Activated CD4-positive, CD25-positive, alpha-beta regulatory T cell treated with anti-CD3 and anti-CD28 coated beads, Interleukin-2, amount 50 U/mL, for 72 hours (primary cell): Measurements from ENCODE around the gene GFPT1.
"Not testable (repeated sequence)": the region's sequence is repeated elsewhere in the genome, so short reads cannot be mapped to it uniquely, and the experiment has no call there.

Experiments
- DNase-seq: peaks from one replicate; pipeline ENCODE4 v3.0.0; 2021

GFPT1 gene

DNA sequence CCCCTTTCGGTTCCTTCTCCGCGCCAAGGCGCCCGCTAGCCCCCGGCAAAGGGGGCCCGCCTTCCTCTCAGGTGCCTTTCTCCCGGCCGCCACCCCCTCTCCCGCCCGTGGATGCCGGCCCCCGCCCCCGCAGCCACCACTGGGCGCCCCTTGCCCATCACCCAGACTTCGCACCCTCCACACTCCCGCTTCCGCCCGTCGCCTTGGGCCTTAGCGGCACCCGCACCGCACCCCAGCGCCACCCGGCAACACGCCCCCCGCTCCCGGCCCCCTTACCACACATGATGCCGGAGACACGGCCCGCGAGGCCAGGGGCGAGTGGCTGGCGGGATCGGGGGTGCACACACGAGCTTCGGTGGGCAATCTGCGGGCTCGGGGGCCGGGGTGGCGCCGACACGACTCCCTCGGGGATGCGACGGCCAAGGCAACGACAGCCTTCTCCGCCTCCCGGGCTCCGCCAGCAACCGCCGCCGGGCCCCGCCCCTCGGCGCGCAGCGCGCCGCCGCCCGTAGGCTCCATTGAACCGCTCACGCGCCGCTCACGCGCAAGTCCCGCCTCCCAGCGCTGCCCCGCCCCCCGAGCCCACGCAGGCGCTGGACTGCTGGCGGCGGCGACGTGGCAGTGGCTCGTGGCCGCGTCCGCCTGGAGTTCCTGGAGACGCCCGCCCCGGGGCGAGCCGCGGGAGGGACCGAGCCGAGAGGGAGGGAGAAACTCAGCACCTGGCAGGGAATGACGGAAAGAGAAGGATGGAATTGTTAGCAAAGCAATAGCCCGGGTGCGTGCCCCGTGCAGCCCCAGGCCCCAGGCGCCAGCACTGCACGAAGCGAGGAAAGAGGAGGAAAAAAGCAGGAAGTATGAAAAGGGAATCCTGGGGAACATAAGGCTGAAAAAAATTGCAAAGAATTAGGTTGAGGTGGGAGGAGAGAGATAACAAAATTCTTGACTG, at the start of gene GFPT1:
TSS of gene GFPT1 (minus strand) at position 439 of the 946 bp plus-strand sequence. CDS start at position 283, 156 bp downstream.
- DNase-seq, result peak; percentile 97

DNA sequence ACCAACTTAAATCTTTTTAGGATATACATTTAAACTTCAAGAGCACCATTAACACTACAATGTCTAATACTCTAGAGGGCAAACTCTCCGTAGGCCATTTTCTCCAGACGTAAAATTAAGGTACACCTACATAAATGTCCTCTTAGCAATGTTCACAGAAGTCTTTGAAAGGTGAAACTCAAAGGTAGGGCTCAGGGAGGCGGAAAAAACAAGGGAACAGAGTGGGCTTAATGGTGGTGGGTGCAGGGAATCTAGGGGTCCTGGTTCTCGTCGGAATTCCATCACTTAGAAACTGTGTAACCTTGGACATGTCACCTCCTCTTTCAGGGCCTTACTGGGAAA, 49.5 kb upstream of the GFPT1 start:
- no peak for DNase-seq

DNA sequence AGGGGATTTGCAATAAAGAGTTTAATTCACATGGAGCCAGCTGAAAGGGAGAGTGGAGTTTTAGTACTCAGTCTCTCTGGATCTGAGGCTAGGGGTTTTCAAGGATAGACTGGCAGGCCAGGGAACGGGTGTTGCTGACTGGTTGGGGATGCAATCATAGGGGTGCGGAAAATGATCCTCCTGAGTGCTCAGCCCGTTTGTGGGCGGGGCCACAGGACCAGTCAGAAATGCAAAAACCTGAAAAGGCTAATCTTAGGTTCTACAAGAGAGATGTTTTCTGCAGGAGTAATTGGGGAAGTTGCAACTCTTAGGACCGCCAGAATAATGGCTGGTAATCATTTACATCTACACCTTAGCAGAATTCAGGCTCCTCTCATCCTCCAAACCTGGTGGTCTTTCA, 47.7 kb upstream of the GFPT1 start:
- no peak for DNase-seq

- no peak for DNase-seq
These were observed 42.6 kb upstream of the GFPT1 start for GRCh38 chr2:69429491-69430183.

GRCh38 chr2:69428981-69429380, 42.0 kb upstream of the GFPT1 start:
- no peak for DNase-seq

DNA sequence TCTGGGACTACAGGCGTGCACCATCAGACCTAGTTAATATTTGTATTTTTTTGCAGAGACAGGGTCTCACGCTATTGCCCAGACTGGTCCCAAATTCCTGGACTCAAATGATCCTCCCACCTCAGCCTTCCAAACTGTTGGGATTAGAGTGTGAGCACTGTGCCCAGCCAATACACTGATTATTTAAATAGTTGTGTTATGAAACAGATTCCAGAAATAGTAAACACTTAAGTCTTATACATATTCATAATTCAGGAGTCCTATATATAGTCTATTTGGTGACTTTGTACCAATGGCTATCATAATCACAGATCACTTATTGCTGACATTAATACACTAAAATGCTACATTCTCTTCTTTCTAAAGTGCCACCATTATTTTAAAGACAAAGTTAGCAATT, 37.4 kb upstream of the GFPT1 start:
- no peak for DNase-seq

DNA sequence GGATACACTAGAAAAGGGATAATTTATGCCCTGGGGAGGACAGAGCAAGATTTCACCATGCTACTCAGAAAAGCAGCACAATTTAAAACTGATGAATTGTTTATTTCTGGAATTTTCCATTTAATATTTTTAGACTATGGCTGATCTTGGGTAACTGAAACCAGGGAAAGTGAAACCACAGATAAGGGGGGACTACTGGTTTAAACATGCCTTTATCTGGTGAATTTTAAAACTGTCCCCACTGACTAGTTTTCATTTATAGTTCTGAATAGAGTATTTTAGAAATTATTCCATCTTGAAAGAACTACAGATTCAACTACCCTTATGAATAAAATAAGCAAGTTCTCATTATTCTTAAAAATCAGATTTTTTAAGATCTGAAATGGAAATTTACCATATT, 35.2 kb upstream of the GFPT1 start:
- DNase-seq, result no peak

DNA sequence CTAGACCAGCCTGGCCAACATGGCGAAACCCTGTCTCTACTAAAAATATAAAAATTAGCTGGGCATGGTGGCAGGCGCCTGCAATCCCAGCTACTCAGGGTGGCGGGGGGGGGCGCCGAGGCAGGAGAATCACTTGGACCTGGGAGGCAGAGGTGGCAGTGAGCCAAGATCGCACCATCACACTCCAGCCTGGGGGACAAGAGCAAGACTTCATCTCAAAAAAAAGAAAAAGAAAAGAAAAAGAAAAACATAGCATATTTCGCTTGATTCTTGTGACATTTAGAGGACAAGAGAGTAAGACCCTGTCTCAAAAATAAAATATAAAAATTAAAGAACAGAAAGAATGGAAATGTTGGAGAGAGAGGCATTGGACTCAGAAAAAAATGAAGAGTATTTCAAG, 32.1 kb upstream of the GFPT1 start:
- not testable (repeated sequence) for DNase-seq

- no peak for DNase-seq
These were observed 29.1 kb upstream of the GFPT1 start for GRCh38 chr2:69416147-69416546.

DNA sequence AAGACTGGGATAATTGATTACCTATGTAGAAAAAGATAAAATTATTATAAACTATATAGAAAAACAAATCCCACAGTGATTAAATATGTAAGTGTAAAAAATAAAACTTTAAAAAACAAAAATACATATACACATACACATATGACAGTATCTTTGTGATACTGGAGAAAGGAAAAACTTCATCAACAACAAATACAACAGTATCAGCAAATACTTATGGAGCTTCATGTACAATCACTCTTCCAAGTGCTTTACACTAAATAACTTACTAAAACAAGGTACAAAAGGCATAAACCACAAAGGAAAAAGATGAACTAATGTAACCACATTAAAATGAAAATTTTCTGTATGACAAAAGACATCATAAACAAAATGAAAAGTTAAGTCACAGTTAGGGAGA, 24.1 kb upstream of the GFPT1 start:
- DNase-seq, result no peak

GRCh38 chr2:69405306-69405705, 18.3 kb upstream of the GFPT1 start:
- no peak for DNase-seq

GRCh38 chr2:69400121-69400520, 13.1 kb upstream of the GFPT1 start:
- no peak for DNase-seq

DNA sequence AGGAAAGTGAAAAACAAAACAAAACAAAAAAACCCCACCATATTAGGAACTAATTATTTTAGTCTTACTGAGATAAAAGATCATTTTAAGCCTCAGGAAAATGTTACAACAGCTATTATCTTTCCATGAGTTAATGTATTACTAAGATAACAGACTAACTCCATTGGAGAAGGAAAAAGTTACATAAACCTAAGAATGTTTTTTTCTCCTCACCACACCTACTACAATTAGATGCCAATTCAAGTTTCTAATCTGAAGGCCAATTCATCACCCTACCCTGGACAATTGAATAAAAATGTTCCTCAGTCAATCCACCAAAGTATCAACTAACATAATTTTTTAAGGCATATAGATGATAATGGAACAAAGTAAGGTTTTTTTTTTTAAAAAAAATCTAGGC, 10.2 kb upstream of the GFPT1 start:
- DNase-seq, result no peak

GRCh38 chr2:69395866-69396265, 8.8 kb upstream of the GFPT1 start:
- DNase-seq, result no peak

GRCh38 chr2:69393963-69394362, 6.9 kb upstream of the GFPT1 start:
- no peak for DNase-seq

GRCh38 chr2:69390471-69390870, 3.4 kb upstream of the GFPT1 start:
- no peak for DNase-seq

DNA sequence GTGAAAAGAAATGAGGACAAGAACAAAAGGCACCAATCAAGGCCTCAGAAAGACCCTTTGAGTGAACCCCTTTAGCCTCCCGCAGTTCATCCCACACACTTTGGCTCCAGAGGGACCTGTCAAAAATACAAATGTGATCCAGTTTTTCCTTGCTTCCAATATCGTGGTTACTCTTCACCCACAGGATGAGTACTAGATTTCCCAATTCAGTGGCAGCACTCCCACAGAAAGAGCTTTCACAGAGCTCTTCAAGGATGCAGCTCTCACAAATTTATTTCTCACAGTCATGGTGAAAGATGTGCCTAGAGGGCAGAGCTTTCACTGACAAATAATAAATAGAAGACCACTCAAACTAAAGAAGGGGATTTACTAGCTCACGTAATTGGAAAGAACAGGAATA, 3.0 kb upstream of the GFPT1 start:
- no peak for DNase-seq

DNA sequence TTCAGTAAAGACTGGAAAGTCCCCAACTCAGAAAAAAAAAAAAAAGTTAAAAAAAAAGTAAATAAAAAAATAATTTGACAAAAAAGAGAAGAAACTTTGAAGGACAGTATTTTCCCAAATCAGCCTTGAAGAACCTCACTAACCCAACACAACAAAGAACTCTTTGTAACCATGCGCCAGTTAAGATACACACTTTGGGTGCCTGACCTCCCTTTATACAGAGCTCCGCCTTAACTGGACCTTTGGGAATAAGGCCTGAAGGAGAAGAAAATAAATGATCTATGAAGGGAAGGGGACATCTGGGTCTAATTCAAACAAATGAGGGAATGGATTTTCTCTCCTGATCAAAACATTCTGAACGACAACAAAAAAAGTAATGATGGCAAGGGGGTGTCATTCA, 2.2 kb upstream of the GFPT1 start:
- no peak for DNase-seq

DNA sequence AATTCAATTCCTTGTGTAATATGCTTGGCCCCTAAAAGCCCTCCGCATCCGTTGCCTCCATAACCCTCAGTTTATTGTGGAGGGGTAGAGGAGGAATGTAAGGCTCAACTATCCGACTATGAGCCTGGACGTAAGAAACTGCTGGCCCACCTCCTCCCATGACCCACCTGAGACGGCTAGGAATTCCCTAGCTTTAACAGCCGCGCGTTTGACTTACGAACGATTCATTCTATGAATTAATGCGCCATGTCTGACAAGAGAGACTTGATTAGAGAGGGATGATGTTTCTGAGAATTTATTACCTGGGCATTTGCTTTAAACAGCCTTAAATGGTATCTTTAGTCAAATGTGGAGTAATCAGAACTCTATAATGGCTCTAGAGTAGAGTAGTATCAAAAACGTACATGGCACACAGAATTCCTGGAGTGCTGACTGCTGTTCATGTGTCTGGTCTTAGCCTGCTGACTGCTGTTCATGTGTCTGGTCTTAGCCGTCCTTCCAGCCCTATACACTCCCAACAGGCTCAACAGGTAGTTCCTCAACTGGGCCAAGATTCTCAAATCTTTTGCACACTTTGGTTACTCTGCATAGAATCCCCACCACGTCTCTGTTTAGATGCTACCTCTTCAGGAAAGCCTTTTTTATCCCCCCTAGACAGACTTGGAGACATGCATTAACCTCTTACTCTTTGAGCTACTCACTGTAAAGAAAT, 899 bp upstream of the GFPT1 start:
- no peak for DNase-seq

- DNase-seq, result no peak
These were observed 667 bp downstream of the GFPT1 start for GRCh38 chr2:69386360-69386759.

DNA sequence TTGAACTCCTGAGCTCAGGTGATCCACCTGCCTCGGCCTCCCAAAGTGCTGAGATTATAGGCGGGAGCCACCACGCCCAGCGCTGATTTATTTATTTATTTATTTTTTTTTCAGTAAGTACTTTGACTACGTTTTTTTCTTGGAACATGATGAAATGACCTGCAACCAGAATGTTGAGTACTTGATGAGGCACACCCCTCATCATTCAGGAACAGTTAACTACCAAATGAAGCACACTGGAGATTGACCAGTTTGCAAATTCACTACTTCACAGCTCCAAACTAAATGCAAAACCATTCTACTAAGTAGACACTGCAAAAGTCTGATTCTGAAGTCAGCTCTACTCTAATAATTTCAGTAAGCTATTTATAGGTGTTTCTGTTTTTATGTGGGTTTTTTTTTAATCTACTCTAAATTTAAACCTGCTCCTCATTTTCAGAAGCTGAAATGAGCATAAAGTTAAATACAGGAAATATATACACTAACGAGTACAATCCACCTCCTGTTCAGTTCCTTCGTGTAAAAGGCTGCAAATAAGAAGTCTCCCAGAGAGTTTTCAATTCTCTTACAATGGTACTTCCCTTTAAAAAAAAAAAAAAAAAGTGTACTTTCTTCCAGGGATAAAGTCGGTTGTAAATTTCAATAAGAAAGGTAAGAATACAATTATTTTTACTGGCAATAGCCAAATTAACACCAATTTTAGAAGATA, 1.4 kb downstream of the GFPT1 start:
- no peak for DNase-seq

GRCh38 chr2:69384618-69385081, 2.4 kb downstream of the GFPT1 start:
- DNase-seq, result no peak
